ENCODE results near the gene PPFIA2.

The PPFIA2 gene

DNA sequence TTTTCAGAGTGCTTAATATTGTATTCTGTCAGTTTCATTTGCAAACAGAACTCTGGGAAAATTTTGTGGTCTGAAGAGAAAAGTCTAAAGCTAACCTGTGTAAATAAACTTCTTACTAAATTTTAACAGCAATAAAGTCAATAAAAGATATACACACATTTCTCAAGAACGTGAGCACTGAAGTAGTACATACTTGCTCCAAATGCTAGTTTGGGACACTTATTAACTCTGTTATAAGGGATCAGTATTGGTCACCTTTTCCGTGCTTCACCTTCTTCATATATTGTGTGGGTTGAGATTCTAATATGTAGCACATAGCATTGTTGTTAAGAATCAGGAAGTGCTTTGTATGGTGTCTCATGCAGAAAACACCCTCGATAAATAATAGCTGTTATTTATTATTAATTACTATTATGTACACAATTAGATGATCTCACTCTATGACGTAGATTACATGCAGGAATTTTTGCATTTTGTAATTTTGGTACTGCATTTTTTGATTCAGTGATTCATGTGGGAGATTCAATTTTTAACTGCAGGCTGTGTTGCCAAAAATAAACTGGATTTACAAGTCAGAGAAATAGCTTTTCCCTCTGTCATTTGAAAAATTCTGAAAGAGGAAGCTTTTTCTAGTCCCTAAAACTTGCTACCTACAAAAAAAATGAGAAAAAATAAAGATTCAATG, 380.4 kb downstream of the PPFIA2 start:
- Mint-ChIP-seq H3K27ac (no peak overlapping the region), H3K27me3 (ENCODE audit: low read depth, poor library complexity) (no peaks in the 10 kb centered on the region), H3K36me3 (ENCODE audit: low read depth) (no peaks in the 10 kb centered on the region), H3K4me1 (no peaks in the 10 kb centered on the region), H3K9me3 (no peaks in the 10 kb centered on the region), H3K4me3 (no peak overlapping the region)
- no peak for DNase-seq
- TF ChIP-seq, protein P1, sequence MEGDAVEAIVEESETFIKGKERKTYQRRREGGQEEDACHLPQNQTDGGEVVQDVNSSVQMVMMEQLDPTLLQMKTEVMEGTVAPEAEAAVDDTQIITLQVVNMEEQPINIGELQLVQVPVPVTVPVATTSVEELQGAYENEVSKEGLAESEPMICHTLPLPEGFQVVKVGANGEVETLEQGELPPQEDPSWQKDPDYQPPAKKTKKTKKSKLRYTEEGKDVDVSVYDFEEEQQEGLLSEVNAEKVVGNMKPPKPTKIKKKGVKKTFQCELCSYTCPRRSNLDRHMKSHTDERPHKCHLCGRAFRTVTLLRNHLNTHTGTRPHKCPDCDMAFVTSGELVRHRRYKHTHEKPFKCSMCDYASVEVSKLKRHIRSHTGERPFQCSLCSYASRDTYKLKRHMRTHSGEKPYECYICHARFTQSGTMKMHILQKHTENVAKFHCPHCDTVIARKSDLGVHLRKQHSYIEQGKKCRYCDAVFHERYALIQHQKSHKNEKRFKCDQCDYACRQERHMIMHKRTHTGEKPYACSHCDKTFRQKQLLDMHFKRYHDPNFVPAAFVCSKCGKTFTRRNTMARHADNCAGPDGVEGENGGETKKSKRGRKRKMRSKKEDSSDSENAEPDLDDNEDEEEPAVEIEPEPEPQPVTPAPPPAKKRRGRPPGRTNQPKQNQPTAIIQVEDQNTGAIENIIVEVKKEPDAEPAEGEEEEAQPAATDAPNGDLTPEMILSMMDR (IDR thresholded peaks at IDR 0.05): no peak

DNA sequence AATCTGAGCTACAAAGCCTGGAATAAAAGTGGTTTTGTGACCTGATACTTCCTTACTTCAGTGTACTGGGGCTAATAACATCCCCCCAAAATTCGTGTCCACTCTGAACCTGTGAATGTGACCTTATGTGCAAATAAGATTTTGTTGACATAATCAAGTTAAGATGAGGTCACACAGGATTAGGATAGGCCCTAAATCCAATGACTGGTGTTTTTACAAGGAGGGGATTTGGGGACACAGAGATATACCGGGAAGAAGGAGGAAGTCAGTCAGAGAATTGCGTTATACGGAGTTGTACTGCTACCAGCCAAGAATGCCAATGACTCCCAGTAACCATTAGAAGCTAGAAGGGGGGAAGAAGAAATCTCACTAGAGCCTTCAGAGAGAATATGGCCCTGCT, 381.4 kb downstream of the PPFIA2 start:
- H3K4me1 Mint-ChIP-seq: no peaks in the 10 kb centered on the region
- no peaks in the 10 kb centered on the region for H3K36me3 Mint-ChIP-seq (ENCODE audit: low read depth)
- no peak overlapping the region for H3K4me3 Mint-ChIP-seq
- TF ChIP-seq, protein P1 (IDR thresholded peaks at IDR 0.05): no peak
- H3K27ac Mint-ChIP-seq: no peak overlapping the region
- DNase-seq: no peak
- no peaks in the 10 kb centered on the region for H3K27me3 Mint-ChIP-seq (ENCODE audit: low read depth, poor library complexity)
- H3K9me3 Mint-ChIP-seq: no peaks in the 10 kb centered on the region

DNA sequence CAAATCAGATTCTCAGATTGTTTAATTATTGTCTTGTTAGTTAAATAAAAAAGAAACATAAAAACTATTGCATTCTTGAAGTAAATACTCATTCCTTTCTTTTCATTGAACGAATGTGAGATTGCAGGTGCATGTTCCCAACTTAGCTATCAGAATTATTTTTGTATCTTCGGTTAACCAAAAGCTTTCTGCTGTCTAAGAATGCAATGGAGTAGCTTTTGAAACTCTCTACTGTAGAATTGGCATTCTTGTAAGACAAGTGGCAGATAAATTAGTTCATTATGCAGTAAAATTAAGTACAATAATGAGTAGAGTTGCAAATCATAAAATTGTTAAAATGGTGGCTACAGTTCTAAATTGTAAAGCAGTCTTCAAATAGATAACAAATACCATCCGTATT, 383.2 kb downstream of the PPFIA2 start:
- no peak overlapping the region for H3K27ac Mint-ChIP-seq
- H3K4me3 Mint-ChIP-seq: no peak overlapping the region
- H3K36me3 Mint-ChIP-seq (ENCODE audit: low read depth): no peaks in the 10 kb centered on the region
- no peaks in the 10 kb centered on the region for H3K27me3 Mint-ChIP-seq (ENCODE audit: low read depth, poor library complexity)
- no peaks in the 10 kb centered on the region for H3K9me3 Mint-ChIP-seq
- H3K4me1 Mint-ChIP-seq: no peaks in the 10 kb centered on the region
- TF ChIP-seq, protein P1 (IDR thresholded peaks at IDR 0.05): no peak
- no peak for DNase-seq

DNA sequence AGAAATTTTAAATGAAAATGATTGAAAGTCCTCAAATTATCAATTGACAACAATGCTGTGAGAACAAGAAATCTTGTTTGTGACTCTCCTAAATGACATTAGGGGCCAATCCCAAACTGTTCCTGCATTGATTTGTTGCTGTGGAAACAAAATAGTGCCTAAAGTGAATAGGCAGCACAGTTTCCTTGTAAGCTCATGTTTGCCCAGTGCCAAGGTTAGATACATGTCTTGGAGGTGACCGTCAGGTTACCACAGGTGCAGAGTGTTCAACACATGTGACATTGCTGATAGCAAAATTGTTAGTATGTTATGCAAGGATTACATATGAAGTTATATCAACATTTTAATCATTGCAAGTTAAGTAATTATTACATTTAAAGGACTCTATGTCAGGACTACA, 388.7 kb downstream of the PPFIA2 start:
- DNase-seq: no peak
- Mint-ChIP-seq H3K4me1 (no peaks in the 10 kb centered on the region), H3K4me3 (no peak overlapping the region), H3K9me3 (no peaks in the 10 kb centered on the region), H3K27ac (no peak overlapping the region), H3K27me3 (ENCODE audit: low read depth, poor library complexity) (no peaks in the 10 kb centered on the region), H3K36me3 (ENCODE audit: low read depth) (no peaks in the 10 kb centered on the region)
- TF ChIP-seq, protein P1 (IDR thresholded peaks at IDR 0.05): no peak

DNA sequence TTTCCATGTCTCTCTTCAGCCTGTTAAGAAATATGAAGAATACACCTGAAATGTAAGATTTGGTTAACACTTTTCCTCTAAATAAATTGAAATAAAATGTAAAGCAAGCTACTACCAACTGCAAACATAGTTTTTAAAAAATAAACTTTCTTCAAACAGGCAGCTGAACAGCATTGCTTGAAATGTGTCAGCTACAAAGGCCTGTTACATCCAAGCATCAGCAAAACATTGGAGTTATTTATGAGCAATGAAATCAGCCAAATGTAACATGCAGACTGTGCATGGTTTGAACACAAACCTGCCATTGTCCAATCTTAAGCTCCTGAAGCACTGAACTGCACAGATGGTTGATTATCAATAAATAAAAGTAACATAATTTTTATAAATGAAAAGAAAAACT, 390.0 kb downstream of the PPFIA2 start:
- H3K27me3 Mint-ChIP-seq (ENCODE audit: low read depth, poor library complexity): no peaks in the 10 kb centered on the region
- H3K9me3 Mint-ChIP-seq: no peaks in the 10 kb centered on the region
- no peaks in the 10 kb centered on the region for H3K4me1 Mint-ChIP-seq
- TF ChIP-seq, protein P1 (IDR thresholded peaks at IDR 0.05): no peak
- DNase-seq: no peak
- no peak overlapping the region for H3K27ac Mint-ChIP-seq
- H3K4me3 Mint-ChIP-seq: no peak overlapping the region
- no peaks in the 10 kb centered on the region for H3K36me3 Mint-ChIP-seq (ENCODE audit: low read depth)

DNA sequence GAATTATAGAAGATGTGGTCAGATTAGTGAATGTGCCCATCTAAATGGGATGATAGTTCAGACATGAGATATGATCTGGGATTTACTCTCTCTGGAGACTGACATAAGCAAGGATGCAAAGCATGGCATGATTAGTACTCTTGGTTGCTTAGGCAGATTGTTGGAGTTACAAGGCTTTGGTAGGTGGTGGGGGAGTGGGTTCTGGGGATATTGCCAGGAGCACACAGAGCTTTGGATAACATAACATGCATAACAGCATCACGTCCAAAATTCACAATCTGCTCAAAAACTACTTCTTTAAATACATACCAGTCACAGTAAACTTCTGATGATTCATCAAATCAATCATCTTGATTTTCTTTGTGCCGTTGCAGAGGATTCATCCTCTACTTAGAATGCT, 393.9 kb downstream of the PPFIA2 start:
- Mint-ChIP-seq H3K4me3 (no peak overlapping the region), H3K4me1 (no peaks in the 10 kb centered on the region), H3K27ac (no peak overlapping the region), H3K27me3 (ENCODE audit: low read depth, poor library complexity) (no peaks in the 10 kb centered on the region), H3K36me3 (ENCODE audit: low read depth) (no peaks in the 10 kb centered on the region), H3K9me3 (no peaks in the 10 kb centered on the region)
- TF ChIP-seq, protein P1 (IDR thresholded peaks at IDR 0.05): no peak
- DNase-seq: no peak

All from nephron progenitor cell (in vitro differentiated cells).